Ishikawa (cell line): ENCODE results near the gene DPPA3.

Source experiments
- CREB1 ChIP-seq: IDR thresholded peaks from 2 replicates; pipeline ENCODE4 v1.6.1; 2012; ENCODE audit warnings: low read depth
- EGR1 ChIP-seq: IDR thresholded peaks from 2 replicates; pipeline ENCODE4 v1.6.1; 2012
- EP300 ChIP-seq: IDR thresholded peaks from 2 replicates; pipeline ENCODE4 v1.6.1; 2012; ENCODE audit warnings: borderline replicate concordance
- FOXM1 ChIP-seq: IDR thresholded peaks from 2 replicates; pipeline ENCODE4 v1.6.1; 2012; ENCODE audit warnings: low read depth, borderline replicate concordance
- MAX ChIP-seq: IDR thresholded peaks from 2 replicates; pipeline ENCODE4 v1.6.1; 2012
- NFIC ChIP-seq: IDR thresholded peaks from 2 replicates; pipeline ENCODE4 v1.6.1; 2012
- RAD21 ChIP-seq: IDR thresholded peaks from 2 replicates; pipeline ENCODE4 v1.6.1; 2012; ENCODE audit warnings: low read depth
- REST ChIP-seq: IDR thresholded peaks from 2 replicates; pipeline ENCODE4 v1.6.1; 2012; ENCODE audit warnings: low read depth, mild to moderate bottlenecking
- TAF1 ChIP-seq: IDR thresholded peaks from 2 replicates; pipeline ENCODE4 v1.6.1; 2012; ENCODE audit warnings: low read depth, mild to moderate bottlenecking
- YY1 ChIP-seq: IDR thresholded peaks from 2 replicates; pipeline ENCODE4 v1.6.1; 2012; ENCODE audit warnings: low read depth
- ZBTB7A ChIP-seq: IDR thresholded peaks from 2 replicates; pipeline ENCODE4 v1.6.1; 2012; ENCODE audit warnings: low read depth
- TF ChIP-seq, protein P1 (sequence below): IDR thresholded peaks from 2 replicates; pipeline ENCODE4 v1.6.1; 2012

- no peak for TF ChIP-seq TAF1
- TF ChIP-seq EP300 = no peak
- TF ChIP-seq ZBTB7A = no peak
- no peak for TF ChIP-seq MAX
- no peak for TF ChIP-seq NFIC
- TF ChIP-seq RAD21 = no peak
- no peak for TF ChIP-seq CREB1
- no peak for TF ChIP-seq EGR1
- TF ChIP-seq, protein P1, sequence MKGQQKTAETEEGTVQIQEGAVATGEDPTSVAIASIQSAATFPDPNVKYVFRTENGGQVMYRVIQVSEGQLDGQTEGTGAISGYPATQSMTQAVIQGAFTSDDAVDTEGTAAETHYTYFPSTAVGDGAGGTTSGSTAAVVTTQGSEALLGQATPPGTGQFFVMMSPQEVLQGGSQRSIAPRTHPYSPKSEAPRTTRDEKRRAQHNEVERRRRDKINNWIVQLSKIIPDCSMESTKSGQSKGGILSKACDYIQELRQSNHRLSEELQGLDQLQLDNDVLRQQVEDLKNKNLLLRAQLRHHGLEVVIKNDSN = no peak
- TF ChIP-seq REST = no peak
- no peak for TF ChIP-seq FOXM1
- TF ChIP-seq YY1 = no peak
Observed at GRCh38 chr12:7681535-7681934, 29.7 kb upstream of the DPPA3 start.
